ENCODE data around the gene TBC1D22A. TPM values are rescaled to one million over a fixed set of nuclear protein-coding genes. Genes with fewer than 3 reads are reported as not detected.
A peak's percentile ranks its signal among the peaks of the same experiment; 100 is the strongest.

Gene TBC1D22A
- total and polyA plus RNA-seq, 8 donors = 12.0 to 17.6 (median 15.3) TPM

- FAIRE-seq = no peak
- Histone ChIP-seq H3K4me1 (peaks cover 13 to 22% (median 13%) of the 10 kb centered on the region in 3 donors), H3K9me3 (no peaks in the 10 kb centered on the region), H3K36me3 (no peaks in the 10 kb centered on the region), H3K27ac (peak overlapping the region in 3 of 4 donors; percentile 11 to 20 (median 19)), H3K4me3 (no peak overlapping the region), H3K27me3 (no peaks in the 10 kb centered on the region)
- DNase-seq = no peak
- intact Hi-C loops (cut with DNase I) = no loop called here
- ATAC-seq = no peak
- WGBS, 2 donors = 83% methylated on average over 8 of the region's 8 CpGs
- TF ChIP-seq CTCF (IDR thresholded peaks at IDR 0.05) = no peak
Measured at GRCh38 chr22:47119181-47119580, 356.7 kb downstream of the TBC1D22A start.

- ATAC-seq (no peak), FAIRE-seq (no peak), DNase-seq (peak in 2 of 6 donors; percentile 18 to 30)
- WGBS, 2 donors = 89 to 92% methylated on average over 2 of the region's 2 CpGs
- Histone ChIP-seq H3K4me1 (peaks cover 13 to 22% (median 13%) of the 10 kb centered on the region in 3 donors), H3K4me3 (no peak overlapping the region), H3K27me3 (no peaks in the 10 kb centered on the region), H3K9me3 (no peaks in the 10 kb centered on the region), H3K27ac (no peak overlapping the region), H3K36me3 (no peaks in the 10 kb centered on the region)
- TF ChIP-seq CTCF (IDR thresholded peaks at IDR 0.05) = no peak
- intact Hi-C loops (cut with DNase I) = no loop called here
Measured at GRCh38 chr22:47120399-47120798, 357.9 kb downstream of the TBC1D22A start.

- WGBS, 2 donors = 96 to 98% methylated on average over 11 of the region's 11 CpGs
- peak in 1 of 6 donors; percentile 34 for DNase-seq
Measured at GRCh38 chr22:47121791-47122190, 359.3 kb downstream of the TBC1D22A start.

GRCh38 chr22:47122441-47123000, 360.1 kb downstream of the TBC1D22A start:
- FAIRE-seq (no peak), DNase-seq (peak in 1 of 6 donors; percentile 39), ATAC-seq (no peak)
- Histone ChIP-seq H3K9me3 (no peaks in the 10 kb centered on the region), H3K27me3 (no peaks in the 10 kb centered on the region), H3K4me1 (peaks cover 0 to 13% (median 4%) of the 10 kb centered on the region in 3 donors), H3K27ac (no peak overlapping the region), H3K36me3 (no peaks in the 10 kb centered on the region), H3K4me3 (no peak overlapping the region)
- TF ChIP-seq CTCF (IDR thresholded peaks at IDR 0.05) = no peak
- WGBS, 2 donors = 88 to 89% methylated on average over 9 of the region's 9 CpGs
- intact Hi-C loops (cut with DNase I) = no loop called here

More at GRCh38 chr22:47121791-47122190, 359.3 kb downstream of the TBC1D22A start:
- H3K4me3 ChIP-seq = no peak overlapping the region
- no peak overlapping the region for H3K27ac ChIP-seq
- intact Hi-C loops (cut with DNase I) = no loop called here
- ATAC-seq = no peak
- H3K36me3 ChIP-seq = no peaks in the 10 kb centered on the region
- no peak for FAIRE-seq
- peaks cover 2 to 13% (median 4%) of the 10 kb centered on the region in 3 donors for H3K4me1 ChIP-seq
- no peak for TF ChIP-seq CTCF (IDR thresholded peaks at IDR 0.05)
- no peaks in the 10 kb centered on the region for H3K9me3 ChIP-seq
- H3K27me3 ChIP-seq = no peaks in the 10 kb centered on the region
